ENCODE measurements around the gene SLAMF9. TPM values are rescaled to one million over a fixed set of nuclear protein-coding genes. Genes with fewer than 3 reads are reported as not detected.

SLAMF9 gene
- total RNA-seq, 1 experiment from 2014 or later = not detected

DNA sequence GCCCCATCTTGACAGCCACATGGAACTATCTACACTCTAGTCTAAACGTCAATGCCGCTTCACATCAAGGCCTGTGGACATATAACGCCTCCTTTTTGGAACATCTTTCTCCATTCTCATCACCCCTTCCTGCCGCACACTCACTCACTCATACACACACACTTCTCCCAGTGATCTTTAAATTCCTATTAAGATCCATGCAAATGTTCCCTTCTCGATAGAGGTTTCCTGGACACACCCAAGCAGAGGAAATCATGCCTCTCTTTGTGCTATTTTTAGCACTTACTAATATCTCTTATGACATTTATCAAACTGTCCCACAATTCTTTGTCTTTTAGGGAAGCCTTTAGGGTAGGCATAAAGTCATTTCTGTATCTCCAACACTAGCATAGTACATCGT, 28.2 kb upstream of the SLAMF9 start:
- no peak overlapping the region for H3K27ac Mint-ChIP-seq
- H3K4me1 Mint-ChIP-seq = no peaks in the 10 kb centered on the region; the same call in 1 of the 2 replicates
- no peak for TF ChIP-seq RORB (CRISPR knock-in tag; IDR thresholded peaks at IDR 0.05)
- no peak for TF ChIP-seq NFE2L1 (CRISPR knock-in tag; IDR thresholded peaks at IDR 0.05)
- TF ChIP-seq ZNF232 (CRISPR knock-in tag; IDR thresholded peaks at IDR 0.05) = no peak
- no peak for TF ChIP-seq TEAD1 (CRISPR knock-in tag; IDR thresholded peaks at IDR 0.05)
- DNase-seq (ENCODE audit: low spot score) (no peak), ATAC-seq (no peak)
- POLR2A ChIA-PET = no interaction called here
- no peak overlapping the region for H3K4me3 Mint-ChIP-seq
- H3K9me3 Mint-ChIP-seq = no peaks in the 10 kb centered on the region
- CTCF ChIA-PET = interaction anchor here (0.9 kb wide), 1 partner anchor 25 kb away, joined by 6 read pairs; no protein-coding TSS in a partner anchor
- no peaks in the 10 kb centered on the region for H3K36me3 Mint-ChIP-seq
- peaks cover 6% of the 10 kb centered on the region; the same call in 1 of the 2 replicates for H3K27me3 Mint-ChIP-seq (ENCODE audit: low read depth)

- H3K27ac Mint-ChIP-seq = no peak overlapping the region
- TF ChIP-seq, protein P1, sequence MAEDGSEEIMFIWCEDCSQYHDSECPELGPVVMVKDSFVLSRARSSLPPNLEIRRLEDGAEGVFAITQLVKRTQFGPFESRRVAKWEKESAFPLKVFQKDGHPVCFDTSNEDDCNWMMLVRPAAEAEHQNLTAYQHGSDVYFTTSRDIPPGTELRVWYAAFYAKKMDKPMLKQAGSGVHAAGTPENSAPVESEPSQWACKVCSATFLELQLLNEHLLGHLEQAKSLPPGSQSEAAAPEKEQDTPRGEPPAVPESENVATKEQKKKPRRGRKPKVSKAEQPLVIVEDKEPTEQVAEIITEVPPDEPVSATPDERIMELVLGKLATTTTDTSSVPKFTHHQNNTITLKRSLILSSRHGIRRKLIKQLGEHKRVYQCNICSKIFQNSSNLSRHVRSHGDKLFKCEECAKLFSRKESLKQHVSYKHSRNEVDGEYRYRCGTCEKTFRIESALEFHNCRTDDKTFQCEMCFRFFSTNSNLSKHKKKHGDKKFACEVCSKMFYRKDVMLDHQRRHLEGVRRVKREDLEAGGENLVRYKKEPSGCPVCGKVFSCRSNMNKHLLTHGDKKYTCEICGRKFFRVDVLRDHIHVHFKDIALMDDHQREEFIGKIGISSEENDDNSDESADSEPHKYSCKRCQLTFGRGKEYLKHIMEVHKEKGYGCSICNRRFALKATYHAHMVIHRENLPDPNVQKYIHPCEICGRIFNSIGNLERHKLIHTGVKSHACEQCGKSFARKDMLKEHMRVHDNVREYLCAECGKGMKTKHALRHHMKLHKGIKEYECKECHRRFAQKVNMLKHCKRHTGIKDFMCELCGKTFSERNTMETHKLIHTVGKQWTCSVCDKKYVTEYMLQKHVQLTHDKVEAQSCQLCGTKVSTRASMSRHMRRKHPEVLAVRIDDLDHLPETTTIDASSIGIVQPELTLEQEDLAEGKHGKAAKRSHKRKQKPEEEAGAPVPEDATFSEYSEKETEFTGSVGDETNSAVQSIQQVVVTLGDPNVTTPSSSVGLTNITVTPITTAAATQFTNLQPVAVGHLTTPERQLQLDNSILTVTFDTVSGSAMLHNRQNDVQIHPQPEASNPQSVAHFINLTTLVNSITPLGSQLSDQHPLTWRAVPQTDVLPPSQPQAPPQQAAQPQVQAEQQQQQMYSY (CRISPR knock-in tag; IDR thresholded peaks at IDR 0.05) = no peak
- TF ChIP-seq, protein P2, sequence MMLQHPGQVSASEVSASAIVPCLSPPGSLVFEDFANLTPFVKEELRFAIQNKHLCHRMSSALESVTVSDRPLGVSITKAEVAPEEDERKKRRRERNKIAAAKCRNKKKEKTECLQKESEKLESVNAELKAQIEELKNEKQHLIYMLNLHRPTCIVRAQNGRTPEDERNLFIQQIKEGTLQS (CRISPR knock-in tag; conservative IDR thresholded peaks at IDR 0.05) = no peak
- TF ChIP-seq, protein P3, sequence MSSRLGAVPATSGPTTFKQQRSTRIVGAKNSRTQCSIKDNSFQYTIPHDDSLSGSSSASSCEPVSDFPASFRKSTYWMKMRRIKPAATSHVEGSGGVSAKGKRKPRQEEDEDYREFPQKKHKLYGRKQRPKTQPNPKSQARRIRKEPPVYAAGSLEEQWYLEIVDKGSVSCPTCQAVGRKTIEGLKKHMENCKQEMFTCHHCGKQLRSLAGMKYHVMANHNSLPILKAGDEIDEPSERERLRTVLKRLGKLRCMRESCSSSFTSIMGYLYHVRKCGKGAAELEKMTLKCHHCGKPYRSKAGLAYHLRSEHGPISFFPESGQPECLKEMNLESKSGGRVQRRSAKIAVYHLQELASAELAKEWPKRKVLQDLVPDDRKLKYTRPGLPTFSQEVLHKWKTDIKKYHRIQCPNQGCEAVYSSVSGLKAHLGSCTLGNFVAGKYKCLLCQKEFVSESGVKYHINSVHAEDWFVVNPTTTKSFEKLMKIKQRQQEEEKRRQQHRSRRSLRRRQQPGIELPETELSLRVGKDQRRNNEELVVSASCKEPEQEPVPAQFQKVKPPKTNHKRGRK (CRISPR knock-in tag; IDR thresholded peaks at IDR 0.05; ENCODE audit: borderline replicate concordance) = no peak
- TF ChIP-seq MYBL2 (CRISPR knock-in tag; IDR thresholded peaks at IDR 0.05) = no peak
- no peak for TF ChIP-seq NFE2L1 (CRISPR knock-in tag; IDR thresholded peaks at IDR 0.05)
- TF ChIP-seq ZNF263 (CRISPR knock-in tag; IDR thresholded peaks at IDR 0.05; ENCODE audit: low read depth) = no peak
- TF ChIP-seq, protein P4, sequence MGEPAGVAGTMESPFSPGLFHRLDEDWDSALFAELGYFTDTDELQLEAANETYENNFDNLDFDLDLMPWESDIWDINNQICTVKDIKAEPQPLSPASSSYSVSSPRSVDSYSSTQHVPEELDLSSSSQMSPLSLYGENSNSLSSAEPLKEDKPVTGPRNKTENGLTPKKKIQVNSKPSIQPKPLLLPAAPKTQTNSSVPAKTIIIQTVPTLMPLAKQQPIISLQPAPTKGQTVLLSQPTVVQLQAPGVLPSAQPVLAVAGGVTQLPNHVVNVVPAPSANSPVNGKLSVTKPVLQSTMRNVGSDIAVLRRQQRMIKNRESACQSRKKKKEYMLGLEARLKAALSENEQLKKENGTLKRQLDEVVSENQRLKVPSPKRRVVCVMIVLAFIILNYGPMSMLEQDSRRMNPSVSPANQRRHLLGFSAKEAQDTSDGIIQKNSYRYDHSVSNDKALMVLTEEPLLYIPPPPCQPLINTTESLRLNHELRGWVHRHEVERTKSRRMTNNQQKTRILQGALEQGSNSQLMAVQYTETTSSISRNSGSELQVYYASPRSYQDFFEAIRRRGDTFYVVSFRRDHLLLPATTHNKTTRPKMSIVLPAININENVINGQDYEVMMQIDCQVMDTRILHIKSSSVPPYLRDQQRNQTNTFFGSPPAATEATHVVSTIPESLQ (CRISPR knock-in tag; IDR thresholded peaks at IDR 0.05) = no peak
- no peak for TF ChIP-seq IRF2 (CRISPR knock-in tag; IDR thresholded peaks at IDR 0.05; ENCODE audit: borderline replicate concordance, low read depth)
- no peak for TF ChIP-seq FOXK1 (CRISPR knock-in tag; IDR thresholded peaks at IDR 0.05)
- TF ChIP-seq AFF4 (CRISPR knock-in tag; IDR thresholded peaks at IDR 0.05; ENCODE audit: borderline replicate concordance) = no peak
- TF ChIP-seq, protein P5, sequence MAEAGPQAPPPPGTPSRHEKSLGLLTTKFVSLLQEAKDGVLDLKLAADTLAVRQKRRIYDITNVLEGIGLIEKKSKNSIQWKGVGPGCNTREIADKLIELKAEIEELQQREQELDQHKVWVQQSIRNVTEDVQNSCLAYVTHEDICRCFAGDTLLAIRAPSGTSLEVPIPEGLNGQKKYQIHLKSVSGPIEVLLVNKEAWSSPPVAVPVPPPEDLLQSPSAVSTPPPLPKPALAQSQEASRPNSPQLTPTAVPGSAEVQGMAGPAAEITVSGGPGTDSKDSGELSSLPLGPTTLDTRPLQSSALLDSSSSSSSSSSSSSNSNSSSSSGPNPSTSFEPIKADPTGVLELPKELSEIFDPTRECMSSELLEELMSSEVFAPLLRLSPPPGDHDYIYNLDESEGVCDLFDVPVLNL (CRISPR knock-in tag; IDR thresholded peaks at IDR 0.05; ENCODE audit: borderline replicate concordance, low read depth) = no peak
- no peak for TF ChIP-seq TP53 (CRISPR knock-in tag; IDR thresholded peaks at IDR 0.05)
- no peak for TF ChIP-seq ATF1 (CRISPR knock-in tag; IDR thresholded peaks at IDR 0.05)
- TF ChIP-seq TEAD4 (CRISPR knock-in tag; IDR thresholded peaks at IDR 0.05) = no peak
- TF ChIP-seq ZNF423 (CRISPR knock-in tag; IDR thresholded peaks at IDR 0.05) = no peak
- TF ChIP-seq JUN (CRISPR knock-in tag; IDR thresholded peaks at IDR 0.05) = no peak
- no peak for TF ChIP-seq ZNF671 (CRISPR knock-in tag; IDR thresholded peaks at IDR 0.05)
- no peak for TF ChIP-seq SOX15 (CRISPR knock-in tag; IDR thresholded peaks at IDR 0.05)
These were observed 27.5 kb upstream of the SLAMF9 start for GRCh38 chr1:159981351-159982055.

More at GRCh38 chr1:159981351-159982055, 27.5 kb upstream of the SLAMF9 start:
- ATAC-seq (no peak), DNase-seq (ENCODE audit: low spot score) (no peak)
- H3K9me3 Mint-ChIP-seq = no peaks in the 10 kb centered on the region
- CTCF ChIA-PET = interaction anchor here (0.9 kb wide), 1 partner anchor 26 kb away, joined by 6 read pairs; no protein-coding TSS in a partner anchor
- no peaks in the 10 kb centered on the region; the same call in 1 of the 2 replicates for H3K4me1 Mint-ChIP-seq
- no peaks in the 10 kb centered on the region for H3K36me3 Mint-ChIP-seq
- H3K4me3 Mint-ChIP-seq = no peak overlapping the region
- H3K27me3 Mint-ChIP-seq (ENCODE audit: low read depth) = peaks cover 8% of the 10 kb centered on the region; the same call in 1 of the 2 replicates
- POLR2A ChIA-PET = interaction anchor here (0.6 kb wide), 1 partner anchor 381 kb away, joined by 3 read pairs; no protein-coding TSS in a partner anchor
